Measurements from ENCODE around the gene TTF1.

Gene TTF1

DNA sequence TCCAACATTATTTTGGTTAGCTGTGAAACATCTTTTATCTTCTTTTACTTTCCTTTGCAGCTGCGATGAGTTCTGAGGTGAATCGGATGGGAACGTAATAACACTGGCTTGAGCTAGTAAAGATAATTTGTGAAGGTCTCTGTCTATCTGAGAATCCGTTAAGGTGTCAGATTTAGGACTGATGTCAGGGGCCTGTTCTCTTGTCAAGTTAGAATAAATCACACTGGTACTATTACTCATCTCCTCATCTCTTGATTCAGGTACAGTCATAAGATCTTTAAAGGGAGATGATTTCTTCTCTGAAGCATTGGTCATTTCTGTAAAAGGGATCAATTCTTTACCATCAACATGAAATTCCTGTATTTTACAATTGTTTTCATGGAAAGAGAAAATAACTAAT is 78.1 kb downstream of the TTF1 start:
- DNase-seq, result no peak
- intact Hi-C loops (cut with DNase I), result no loop called here

DNA sequence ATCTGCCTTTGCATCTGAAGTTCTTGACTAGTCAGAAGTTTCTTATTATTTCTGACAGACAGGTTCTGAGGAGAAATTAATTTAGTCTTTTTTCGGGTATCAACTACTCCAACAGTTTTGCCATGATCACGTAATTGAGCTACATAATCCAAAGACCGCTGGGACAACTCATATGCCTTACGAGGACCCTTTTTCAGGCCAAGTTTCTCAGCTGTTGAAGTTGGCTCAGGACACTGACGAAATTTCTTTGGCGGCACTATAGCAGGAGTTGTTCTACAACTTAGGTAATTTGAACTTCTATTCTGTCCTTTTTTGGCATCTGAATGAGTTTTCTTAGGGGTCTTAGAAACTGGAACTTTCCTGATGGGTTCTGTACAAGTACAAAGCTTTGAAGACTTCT is 79.1 kb downstream of the TTF1 start:
- intact Hi-C loops (cut with DNase I), result no loop called here

More for the DNA sequence above, 79.1 kb downstream of the TTF1 start:
- no peak for DNase-seq

All from head of caudate nucleus (tissue), 42 donors.